GM19328 (cell line): ENCODE results near the gene SLIT3.

Source experiments
- ATAC-seq: cut with Tn5 transposase; IDR thresholded peaks from one replicate; pipeline ENCODE4 v1.9.1; 2021; ENCODE audit warnings: mild to moderate bottlenecking, moderate library complexity; ENCODE audit not compliant: unreplicated experiment

The SLIT3 gene

GRCh38 chr5:168847511-168848073 lies 453.3 kb downstream of the SLIT3 start:
- ATAC-seq = no peak

- no peak for ATAC-seq
Measured at GRCh38 chr5:168844922-168845296, 456.0 kb downstream of the SLIT3 start.

GRCh38 chr5:168844016-168844921 lies 456.7 kb downstream of the SLIT3 start:
- no peak for ATAC-seq

GRCh38 chr5:168843277-168844015 lies 457.5 kb downstream of the SLIT3 start:
- no peak for ATAC-seq

- ATAC-seq = no peak
Measured at GRCh38 chr5:168842571-168843205, 458.3 kb downstream of the SLIT3 start.

GRCh38 chr5:168837852-168838251 lies 463.1 kb downstream of the SLIT3 start:
- ATAC-seq = no peak

GRCh38 chr5:168836603-168837231 lies 464.2 kb downstream of the SLIT3 start:
- no peak for ATAC-seq

GRCh38 chr5:168833936-168834335 lies 467.0 kb downstream of the SLIT3 start:
- no peak for ATAC-seq

- no peak for ATAC-seq
Measured at GRCh38 chr5:168833383-168833782, 467.6 kb downstream of the SLIT3 start.

GRCh38 chr5:168832308-168832707 lies 468.6 kb downstream of the SLIT3 start:
- no peak for ATAC-seq

GRCh38 chr5:168831383-168831782 lies 469.6 kb downstream of the SLIT3 start:
- no peak for ATAC-seq

- ATAC-seq = no peak
Measured at GRCh38 chr5:168830833-168831232, 470.1 kb downstream of the SLIT3 start.

- no peak for ATAC-seq
Measured at GRCh38 chr5:168829922-168830417, 471.0 kb downstream of the SLIT3 start.

GRCh38 chr5:168829044-168829443 lies 471.9 kb downstream of the SLIT3 start:
- no peak for ATAC-seq

- ATAC-seq = no peak
Measured at GRCh38 chr5:168827636-168828035, 473.3 kb downstream of the SLIT3 start.

GRCh38 chr5:168826246-168826725 lies 474.7 kb downstream of the SLIT3 start:
- ATAC-seq = no peak

GRCh38 chr5:168822745-168823281 lies 478.1 kb downstream of the SLIT3 start:
- ATAC-seq = no peak

GRCh38 chr5:168822248-168822744 lies 478.6 kb downstream of the SLIT3 start:
- ATAC-seq = no peak

- no peak for ATAC-seq
Measured at GRCh38 chr5:168820874-168821273, 480.1 kb downstream of the SLIT3 start.
